Stimulated activated CD8-positive, alpha-beta memory T cell treated with anti-CD3 and anti-CD28 coated beads, Interleukin-2, amount 100 ng/mL, for 1 hour (primary cell): ENCODE results near the gene PML.
A peak's percentile ranks its signal among the peaks of the same experiment; 100 is the strongest.
"Not testable (repeated sequence)": the region's sequence is repeated elsewhere in the genome, so short reads cannot be mapped to it uniquely, and the experiment has no call there.

Source experiments
- DNase-seq, 2 donors: peaks; one replicate each; pipeline ENCODE4 v3.0.0-alpha.2; 2020; ENCODE audit warnings: low read depth in 2 of 2

The PML gene

DNA sequence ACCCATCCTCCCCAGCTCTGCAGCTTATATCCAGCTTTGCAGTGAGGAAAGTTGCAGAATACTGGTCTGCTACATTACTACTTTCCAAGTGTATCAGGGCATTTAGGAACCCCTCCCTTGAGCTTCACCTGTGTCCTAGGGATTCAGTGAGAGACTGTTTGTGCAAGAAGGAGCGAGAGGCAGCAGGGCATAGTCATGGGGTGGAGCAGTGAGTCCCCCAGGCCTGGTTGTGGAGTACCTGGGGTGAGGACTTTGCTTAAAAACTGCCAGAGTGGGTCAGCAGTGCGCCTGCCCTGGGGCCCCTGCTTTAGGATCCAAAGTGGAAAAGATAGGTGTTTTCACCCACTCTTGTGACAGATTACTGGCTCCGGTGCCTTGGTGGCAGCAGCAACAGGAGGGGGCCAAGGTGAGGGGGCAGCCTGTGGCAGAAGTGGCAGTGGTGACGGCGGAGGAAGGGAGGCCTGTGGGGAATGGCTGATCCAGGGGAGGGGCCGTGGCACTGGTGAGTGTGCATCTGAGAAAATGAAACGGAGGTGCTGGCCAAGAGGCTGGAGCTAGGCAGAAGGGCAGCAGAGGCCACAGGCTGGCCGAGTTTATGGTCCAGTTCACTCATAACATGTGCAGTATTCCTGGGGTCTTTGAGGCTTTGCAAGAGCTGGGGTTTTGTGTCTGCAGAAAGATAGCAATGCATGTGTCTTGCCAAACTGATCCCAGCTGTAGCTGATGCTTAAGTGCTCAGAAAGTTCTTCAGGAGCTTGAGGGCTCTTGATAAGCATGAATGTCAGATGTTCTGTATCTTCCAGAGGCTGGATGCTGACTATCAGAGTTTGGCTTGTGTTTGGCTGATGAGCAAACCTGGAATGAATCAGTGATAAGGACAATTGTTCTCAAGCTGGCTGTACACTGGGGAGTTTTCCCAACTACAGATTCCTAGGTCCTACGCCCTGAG, 44.5 kb downstream of the PML start:
- no peak for DNase-seq

DNA sequence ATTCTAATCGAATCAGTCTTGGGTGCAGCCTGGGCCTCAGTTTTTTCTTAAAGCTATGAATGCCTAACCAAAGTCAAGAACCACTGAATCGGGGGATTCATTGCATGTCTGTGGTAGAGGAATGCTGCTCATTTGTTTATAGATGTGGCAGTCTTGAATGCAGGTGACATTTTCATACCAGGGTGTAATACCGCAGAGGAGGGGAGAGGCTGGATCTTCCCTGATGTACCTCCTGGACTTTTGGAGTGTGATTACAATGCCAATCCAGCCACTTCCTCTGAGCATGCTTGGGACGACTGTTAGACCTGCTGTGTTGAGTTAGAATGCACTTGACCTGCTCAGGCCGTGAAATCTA, 45.1 kb downstream of the PML start:
- no peak for DNase-seq

- DNase-seq = no peak
Observed at GRCh38 chr15:74040109-74040850, 45.8 kb downstream of the PML start.

GRCh38 chr15:74041311-74041756, 46.8 kb downstream of the PML start:
- DNase-seq = no peak

DNA sequence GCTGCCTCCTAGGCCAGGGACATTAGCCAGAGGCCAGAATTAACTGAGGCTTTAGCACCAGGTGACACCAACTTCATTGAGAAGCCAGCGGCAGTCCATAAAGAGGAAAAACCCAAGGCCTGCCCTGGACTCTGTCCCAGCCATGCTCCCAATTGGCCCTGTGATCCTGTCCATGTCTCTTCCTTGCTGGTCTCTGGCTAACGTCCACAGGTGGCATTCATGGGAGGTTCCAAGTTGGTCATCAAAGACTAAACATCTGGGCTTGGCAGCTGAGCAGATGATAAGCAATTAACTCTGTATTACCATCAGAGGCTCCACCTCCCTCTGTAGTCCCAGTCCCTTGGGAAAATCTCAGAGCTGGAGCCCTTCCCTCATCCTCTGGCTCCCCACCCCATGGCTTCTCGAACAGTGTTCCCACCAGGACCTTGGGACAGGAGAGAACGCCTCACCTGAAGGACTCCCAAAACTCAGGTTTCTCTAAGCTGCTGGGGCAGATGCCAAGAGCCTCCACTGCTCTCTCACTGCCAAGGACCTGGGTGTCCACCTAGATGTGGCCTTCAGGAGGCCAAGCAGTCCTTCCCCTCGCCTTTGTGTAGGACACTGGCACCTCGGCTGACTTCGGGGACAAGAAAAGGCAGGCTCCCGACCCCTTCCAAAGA, 47.4 kb downstream of the PML start:
- no peak for DNase-seq

GRCh38 chr15:74042603-74043424, 48.3 kb downstream of the PML start:
- no peak for DNase-seq

GRCh38 chr15:74043425-74044266, 49.1 kb downstream of the PML start:
- no peak for DNase-seq

DNA sequence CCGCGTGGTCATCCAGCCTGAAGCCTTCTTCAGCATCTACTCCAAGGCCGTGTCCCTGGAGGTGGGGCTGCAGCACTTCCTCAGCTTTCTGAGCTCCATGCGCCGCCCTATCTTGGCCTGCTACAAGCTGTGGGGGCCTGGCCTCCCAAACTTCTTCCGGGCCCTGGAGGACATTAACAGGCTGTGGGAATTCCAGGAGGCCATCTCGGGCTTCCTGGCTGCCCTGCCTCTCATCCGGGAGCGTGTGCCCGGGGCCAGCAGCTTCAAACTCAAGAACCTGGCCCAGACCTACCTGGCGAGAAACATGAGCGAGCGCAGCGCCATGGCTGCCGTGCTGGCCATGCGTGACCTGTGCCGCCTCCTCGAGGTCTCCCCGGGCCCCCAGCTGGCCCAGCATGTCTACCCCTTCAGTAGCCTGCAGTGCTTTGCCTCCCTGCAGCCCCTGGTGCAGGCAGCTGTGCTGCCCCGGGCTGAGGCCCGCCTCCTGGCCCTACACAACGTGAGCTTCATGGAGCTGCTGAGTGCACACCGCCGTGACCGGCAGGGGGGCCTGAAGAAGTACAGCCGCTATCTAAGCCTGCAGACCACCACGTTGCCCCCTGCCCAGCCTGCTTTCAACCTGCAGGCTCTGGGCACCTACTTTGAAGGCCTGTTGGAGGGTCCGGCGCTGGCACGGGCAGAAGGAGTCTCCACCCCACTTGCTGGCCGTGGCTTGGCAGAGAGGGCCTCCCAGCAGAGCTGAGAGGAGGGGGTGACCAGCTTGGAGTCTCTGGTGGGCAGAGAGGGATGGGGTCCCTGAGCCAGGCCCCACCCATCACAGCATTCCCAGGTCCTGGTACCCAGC, 50.0 kb downstream of the PML start:
- no peak for DNase-seq

DNA sequence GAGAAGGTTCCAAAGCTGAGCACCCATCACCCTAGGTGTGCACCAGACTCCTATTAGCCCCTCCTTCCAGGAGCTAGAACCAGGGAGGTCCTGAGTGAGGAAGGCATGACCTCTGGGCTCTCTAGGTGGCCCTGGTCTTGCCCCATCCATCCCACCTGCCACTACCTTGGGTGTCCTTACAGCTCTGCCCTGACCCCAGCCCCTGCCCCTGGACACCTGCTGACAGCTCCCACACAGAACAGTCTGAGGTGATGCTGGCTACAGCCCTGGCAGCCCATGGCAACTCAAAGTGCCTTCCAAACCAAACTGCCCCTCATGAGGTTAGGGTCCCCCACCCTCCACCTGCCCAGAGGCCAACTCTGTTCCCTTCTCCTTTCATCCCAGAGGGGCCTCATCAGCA, 50.7 kb downstream of the PML start:
- DNase-seq = no peak

GRCh38 chr15:74045636-74046274, 51.2 kb downstream of the PML start:
- no peak for DNase-seq

- DNase-seq = no peak
Observed at GRCh38 chr15:74046275-74046674, 51.8 kb downstream of the PML start.

DNA sequence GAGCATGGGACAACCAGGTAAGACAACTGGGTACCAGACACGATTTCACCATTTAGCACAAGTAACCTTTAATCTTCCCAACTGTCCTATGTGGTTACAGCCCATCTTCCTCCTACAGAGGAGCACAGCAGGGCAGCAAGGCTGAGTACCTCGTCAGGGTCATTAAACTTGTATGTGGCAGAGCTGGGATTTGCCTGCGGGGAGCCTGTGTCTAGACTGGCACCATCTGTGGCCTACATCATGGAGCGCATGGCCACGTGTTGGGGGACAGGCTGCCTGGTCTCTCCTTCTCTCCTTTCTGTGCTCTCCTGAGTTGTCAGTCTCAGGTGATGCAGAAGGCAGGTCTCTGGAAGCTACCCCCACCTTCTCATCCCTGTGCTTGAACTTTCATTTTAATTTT, 55.6 kb downstream of the PML start:
- DNase-seq = no peak

GRCh38 chr15:74050556-74051234, 56.2 kb downstream of the PML start:
- no peak for DNase-seq

GRCh38 chr15:74052271-74053260, 58.0 kb downstream of the PML start:
- DNase-seq = not testable (repeated sequence)

GRCh38 chr15:74053517-74053916, 59.0 kb downstream of the PML start:
- no peak for DNase-seq

DNA sequence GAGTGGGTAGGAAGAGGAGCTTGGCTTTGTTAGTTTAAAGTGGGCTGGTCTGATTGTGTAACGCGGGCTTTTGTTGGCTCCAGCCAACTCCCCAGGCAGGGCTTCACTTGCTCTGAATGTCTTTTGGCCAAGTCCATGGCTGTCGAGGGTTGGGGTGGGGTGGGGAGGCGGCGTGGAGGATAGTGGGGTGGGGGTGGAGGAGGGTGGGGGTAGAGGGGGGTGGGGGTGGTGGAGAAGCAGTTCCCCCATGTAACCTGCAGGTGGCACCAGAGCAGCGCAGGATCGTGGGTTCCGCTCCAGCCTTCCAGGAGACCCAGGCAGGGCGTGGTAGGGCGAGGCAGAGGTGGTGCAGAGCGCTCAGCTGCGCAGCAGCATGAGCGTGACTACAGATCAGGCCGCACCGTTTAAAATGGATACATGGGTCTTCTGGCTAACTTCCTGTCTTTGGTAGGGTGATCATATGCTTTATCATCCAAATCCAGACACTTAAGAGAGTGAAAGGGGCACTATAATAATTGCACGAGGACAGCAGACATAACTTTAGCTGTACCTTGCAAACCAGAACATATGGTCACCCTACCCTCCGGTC, 59.5 kb downstream of the PML start:
- peak in 1 of 2 donors; percentile 39 for DNase-seq

GRCh38 chr15:74055804-74056203, 61.3 kb downstream of the PML start:
- no peak for DNase-seq
